ENCODE measurements around the gene ORAI3.

Gene ORAI3

GRCh38 chr16:30964574-30965226 is 15.8 kb downstream of the ORAI3 start:
- Mint-ChIP-seq H3K4me3 (no peak overlapping the region), H3K27me3 (ENCODE audit: low read depth) (no peaks in the 10 kb centered on the region), H3K36me3 (ENCODE audit: low read depth) (peaks cover 57% of the 10 kb centered on the region), H3K9me3 (no peaks in the 10 kb centered on the region), H3K4me1 (ENCODE audit: low read depth) (peaks cover 8% of the 10 kb centered on the region), H3K27ac (no peak overlapping the region)

DNA sequence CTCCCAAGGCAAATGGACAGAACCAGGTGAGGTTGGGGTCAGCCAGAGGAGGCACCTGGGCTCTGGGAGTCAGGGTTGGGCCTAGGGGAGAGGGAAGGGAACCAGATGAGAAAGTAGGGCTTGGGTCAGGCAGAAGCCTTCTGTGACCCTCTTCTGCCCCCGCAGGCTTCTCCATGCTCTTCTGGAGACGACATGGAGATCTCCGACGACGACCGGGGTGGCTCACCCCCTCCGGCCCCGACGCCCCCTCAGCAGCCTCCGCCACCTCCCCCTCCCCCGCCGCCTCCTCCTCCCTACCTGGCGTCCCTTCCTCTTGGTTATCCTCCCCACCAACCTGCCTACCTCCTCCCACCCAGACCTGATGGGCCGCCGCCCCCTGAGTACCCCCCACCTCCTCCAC is 16.6 kb downstream of the ORAI3 start:
- H3K4me3 Mint-ChIP-seq, result no peak overlapping the region
- H3K27me3 Mint-ChIP-seq (ENCODE audit: low read depth), result no peaks in the 10 kb centered on the region
- H3K4me1 Mint-ChIP-seq (ENCODE audit: low read depth), result peaks cover under 1% of the 10 kb centered on the region
- peaks cover 51% of the 10 kb centered on the region for H3K36me3 Mint-ChIP-seq (ENCODE audit: low read depth)
- H3K9me3 Mint-ChIP-seq, result no peaks in the 10 kb centered on the region
- no peak overlapping the region for H3K27ac Mint-ChIP-seq

DNA sequence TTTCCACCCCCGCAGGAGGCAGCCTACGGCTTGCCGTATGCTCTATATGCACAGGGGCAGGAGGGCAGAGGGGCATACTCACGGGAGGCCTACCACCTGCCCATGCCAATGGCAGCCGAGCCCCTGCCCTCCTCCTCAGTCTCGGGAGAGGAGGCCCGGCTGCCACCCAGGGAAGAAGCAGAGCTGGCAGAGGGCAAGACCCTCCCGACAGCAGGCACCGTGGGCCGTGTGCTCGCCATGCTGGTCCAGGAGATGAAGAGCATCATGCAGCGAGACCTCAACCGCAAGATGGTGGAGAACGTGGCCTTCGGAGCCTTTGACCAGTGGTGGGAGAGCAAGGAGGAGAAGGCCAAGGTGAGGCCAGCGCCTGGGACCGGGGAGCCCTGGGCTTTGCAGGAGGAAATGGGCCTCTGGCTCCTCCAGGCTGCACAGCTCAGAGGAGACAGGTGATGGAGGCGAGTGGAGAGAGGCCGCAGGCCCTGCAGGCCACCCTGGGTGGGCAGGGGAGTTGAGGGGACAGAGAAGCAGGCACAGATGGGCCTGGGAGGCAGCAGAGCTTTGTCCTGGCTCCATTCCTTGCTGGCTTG is 17.3 kb downstream of the ORAI3 start:
- Mint-ChIP-seq H3K36me3 (ENCODE audit: low read depth) (peaks cover 55% of the 10 kb centered on the region), H3K4me1 (ENCODE audit: low read depth) (no peaks in the 10 kb centered on the region), H3K27me3 (ENCODE audit: low read depth) (no peaks in the 10 kb centered on the region), H3K4me3 (no peak overlapping the region), H3K9me3 (no peaks in the 10 kb centered on the region), H3K27ac (no peak overlapping the region)

DNA sequence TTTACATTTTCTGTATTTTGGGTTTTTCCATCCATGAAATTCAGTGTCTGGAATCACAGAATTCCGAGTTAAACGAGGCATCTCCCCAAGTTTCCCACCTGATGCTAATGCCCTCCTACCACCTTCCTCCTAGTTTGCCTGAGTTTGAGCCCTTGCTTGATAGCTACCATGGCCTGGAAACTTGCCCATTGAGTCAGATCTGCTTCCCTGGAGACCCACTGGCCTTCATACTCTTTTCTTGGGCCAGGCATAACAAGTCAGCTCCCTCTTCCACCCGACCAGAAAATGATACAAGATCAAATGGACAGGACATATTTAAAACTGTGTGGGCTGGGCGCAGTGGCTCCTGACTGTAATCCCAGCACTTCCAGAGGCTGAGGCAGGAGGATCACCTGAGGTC is 18.9 kb downstream of the ORAI3 start:
- H3K9me3 Mint-ChIP-seq, result no peaks in the 10 kb centered on the region
- H3K36me3 Mint-ChIP-seq (ENCODE audit: low read depth), result peaks cover 58% of the 10 kb centered on the region
- H3K27me3 Mint-ChIP-seq (ENCODE audit: low read depth), result no peaks in the 10 kb centered on the region
- no peak overlapping the region for H3K27ac Mint-ChIP-seq
- peaks cover 2% of the 10 kb centered on the region for H3K4me1 Mint-ChIP-seq (ENCODE audit: low read depth)
- no peak overlapping the region for H3K4me3 Mint-ChIP-seq

GRCh38 chr16:30969246-30969842 is 20.5 kb downstream of the ORAI3 start:
- Mint-ChIP-seq H3K9me3 (no peaks in the 10 kb centered on the region), H3K27ac (no peak overlapping the region), H3K4me3 (no peak overlapping the region), H3K4me1 (ENCODE audit: low read depth) (peaks cover 2% of the 10 kb centered on the region), H3K27me3 (ENCODE audit: low read depth) (no peaks in the 10 kb centered on the region), H3K36me3 (ENCODE audit: low read depth) (peaks cover 62% of the 10 kb centered on the region)

DNA sequence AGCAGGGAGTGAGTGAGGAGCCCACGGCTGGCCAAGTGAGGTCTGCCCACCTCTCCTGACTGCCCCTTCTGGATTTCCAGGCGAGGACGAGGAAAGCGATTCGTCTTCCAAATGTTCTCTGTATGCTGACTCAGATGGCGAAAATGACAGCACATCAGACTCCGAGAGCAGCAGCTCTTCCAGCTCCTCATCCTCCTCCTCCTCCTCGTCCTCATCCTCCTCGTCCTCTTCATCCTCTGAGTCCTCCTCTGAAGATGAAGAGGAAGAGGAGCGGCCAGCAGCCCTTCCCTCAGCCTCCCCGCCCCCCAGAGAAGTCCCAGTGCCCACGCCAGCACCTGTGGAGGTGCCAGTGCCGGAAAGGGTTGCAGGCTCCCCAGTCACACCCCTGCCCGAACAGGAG is 22.4 kb downstream of the ORAI3 start:
- H3K4me1 Mint-ChIP-seq (ENCODE audit: low read depth), result peaks cover 2% of the 10 kb centered on the region
- peaks cover 61% of the 10 kb centered on the region for H3K36me3 Mint-ChIP-seq (ENCODE audit: low read depth)
- no peak overlapping the region for H3K4me3 Mint-ChIP-seq
- H3K27ac Mint-ChIP-seq, result no peak overlapping the region
- no peaks in the 10 kb centered on the region for H3K9me3 Mint-ChIP-seq
- no peaks in the 10 kb centered on the region for H3K27me3 Mint-ChIP-seq (ENCODE audit: low read depth)

DNA sequence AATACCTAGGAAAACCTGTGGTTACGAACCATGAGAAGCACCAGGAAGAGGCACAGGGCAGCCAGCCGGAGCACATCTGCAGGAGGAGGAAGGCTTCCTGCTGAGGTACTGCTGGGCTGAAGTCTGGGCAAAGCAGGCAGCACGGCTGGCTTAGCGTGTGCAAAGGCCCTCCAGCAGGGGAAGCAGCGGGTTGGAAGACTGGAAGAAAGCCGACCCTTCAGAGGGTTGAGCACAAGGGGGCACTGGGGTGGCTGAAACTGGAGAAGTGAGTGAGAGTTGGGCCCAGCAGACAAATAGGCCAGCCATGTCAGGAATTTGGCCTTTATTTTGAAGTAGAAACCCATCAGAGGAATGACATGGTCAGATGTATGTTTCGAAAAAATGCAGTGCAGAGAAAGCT is 24.0 kb downstream of the ORAI3 start:
- Mint-ChIP-seq H3K27ac (no peak overlapping the region), H3K36me3 (ENCODE audit: low read depth) (peaks cover 58% of the 10 kb centered on the region), H3K27me3 (ENCODE audit: low read depth) (no peaks in the 10 kb centered on the region), H3K4me3 (no peak overlapping the region), H3K9me3 (no peaks in the 10 kb centered on the region), H3K4me1 (ENCODE audit: low read depth) (peaks cover 2% of the 10 kb centered on the region)

DNA sequence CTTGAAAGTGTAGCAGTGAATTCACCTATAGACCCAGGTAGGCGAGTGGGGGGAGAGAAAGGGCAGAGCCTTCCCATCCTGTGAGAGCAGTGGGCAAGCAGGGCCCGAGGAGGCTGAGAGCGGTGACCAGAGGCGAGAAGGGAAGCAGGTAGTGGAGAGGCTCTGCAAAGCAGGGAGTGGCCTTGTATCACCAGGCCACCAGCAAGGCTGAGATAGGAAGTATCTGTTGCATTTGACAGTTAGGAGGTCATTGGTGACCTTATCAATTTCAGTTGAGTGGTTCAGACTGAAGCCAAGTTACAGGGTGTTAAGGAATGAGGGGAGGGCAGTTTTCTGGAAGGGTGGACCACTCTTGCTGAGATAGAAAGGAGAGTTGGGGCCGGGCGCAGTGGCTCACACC is 25.5 kb downstream of the ORAI3 start:
- Mint-ChIP-seq H3K27ac (no peak overlapping the region), H3K9me3 (no peaks in the 10 kb centered on the region), H3K27me3 (ENCODE audit: low read depth) (no peaks in the 10 kb centered on the region), H3K4me1 (ENCODE audit: low read depth) (peaks cover 2% of the 10 kb centered on the region), H3K4me3 (no peak overlapping the region), H3K36me3 (ENCODE audit: low read depth) (peaks cover 58% of the 10 kb centered on the region)

DNA sequence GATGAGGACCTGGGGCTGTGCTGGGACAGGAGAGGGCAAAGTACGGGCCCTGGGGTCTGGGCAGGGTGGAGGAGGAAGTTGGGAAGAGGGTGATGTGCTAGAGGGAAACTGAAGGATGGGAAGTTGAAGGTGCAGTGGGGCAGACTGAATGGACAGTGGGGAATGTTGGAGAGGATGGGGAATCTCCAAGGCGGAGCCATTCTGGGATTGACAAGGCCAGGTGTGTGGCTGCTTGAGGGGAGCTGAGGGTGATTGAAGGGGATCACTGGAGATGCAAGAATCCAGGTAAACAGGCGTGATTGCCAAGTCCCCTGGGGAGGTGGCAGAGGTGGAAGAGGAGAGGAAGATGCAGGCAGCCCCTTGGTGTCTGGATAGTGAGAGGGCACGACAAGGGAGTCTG is 27.6 kb downstream of the ORAI3 start:
- no peaks in the 10 kb centered on the region for H3K9me3 Mint-ChIP-seq
- H3K27ac Mint-ChIP-seq, result no peak overlapping the region
- H3K36me3 Mint-ChIP-seq (ENCODE audit: low read depth), result peaks cover 52% of the 10 kb centered on the region
- no peak overlapping the region for H3K4me3 Mint-ChIP-seq
- H3K4me1 Mint-ChIP-seq (ENCODE audit: low read depth), result peaks cover 2% of the 10 kb centered on the region
- no peaks in the 10 kb centered on the region for H3K27me3 Mint-ChIP-seq (ENCODE audit: low read depth)

DNA sequence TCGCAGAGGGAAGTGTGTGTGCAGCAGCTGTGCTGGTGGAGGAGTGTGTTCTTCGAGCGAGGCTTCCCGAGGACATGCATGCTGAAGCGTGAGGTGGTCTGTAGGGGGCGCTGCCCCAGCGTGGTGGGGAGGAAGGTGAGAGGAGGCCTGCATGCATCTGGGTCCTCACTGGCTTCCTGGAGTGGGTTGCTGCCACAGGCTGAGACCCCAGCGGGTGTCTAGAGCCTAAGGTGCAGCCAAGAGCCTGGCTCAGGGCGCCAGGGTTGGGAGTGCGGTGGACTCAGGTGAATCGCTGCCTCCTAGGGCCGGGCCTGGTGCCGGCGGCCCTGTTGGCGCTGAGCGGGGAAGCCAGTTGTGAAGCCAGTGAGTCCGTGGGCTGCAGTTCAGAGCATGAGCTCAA is 28.6 kb downstream of the ORAI3 start:
- Mint-ChIP-seq H3K27me3 (ENCODE audit: low read depth) (no peaks in the 10 kb centered on the region), H3K27ac (no peak overlapping the region), H3K4me1 (ENCODE audit: low read depth) (no peaks in the 10 kb centered on the region), H3K9me3 (no peaks in the 10 kb centered on the region), H3K36me3 (ENCODE audit: low read depth) (peaks cover 44% of the 10 kb centered on the region), H3K4me3 (no peak overlapping the region)

DNA sequence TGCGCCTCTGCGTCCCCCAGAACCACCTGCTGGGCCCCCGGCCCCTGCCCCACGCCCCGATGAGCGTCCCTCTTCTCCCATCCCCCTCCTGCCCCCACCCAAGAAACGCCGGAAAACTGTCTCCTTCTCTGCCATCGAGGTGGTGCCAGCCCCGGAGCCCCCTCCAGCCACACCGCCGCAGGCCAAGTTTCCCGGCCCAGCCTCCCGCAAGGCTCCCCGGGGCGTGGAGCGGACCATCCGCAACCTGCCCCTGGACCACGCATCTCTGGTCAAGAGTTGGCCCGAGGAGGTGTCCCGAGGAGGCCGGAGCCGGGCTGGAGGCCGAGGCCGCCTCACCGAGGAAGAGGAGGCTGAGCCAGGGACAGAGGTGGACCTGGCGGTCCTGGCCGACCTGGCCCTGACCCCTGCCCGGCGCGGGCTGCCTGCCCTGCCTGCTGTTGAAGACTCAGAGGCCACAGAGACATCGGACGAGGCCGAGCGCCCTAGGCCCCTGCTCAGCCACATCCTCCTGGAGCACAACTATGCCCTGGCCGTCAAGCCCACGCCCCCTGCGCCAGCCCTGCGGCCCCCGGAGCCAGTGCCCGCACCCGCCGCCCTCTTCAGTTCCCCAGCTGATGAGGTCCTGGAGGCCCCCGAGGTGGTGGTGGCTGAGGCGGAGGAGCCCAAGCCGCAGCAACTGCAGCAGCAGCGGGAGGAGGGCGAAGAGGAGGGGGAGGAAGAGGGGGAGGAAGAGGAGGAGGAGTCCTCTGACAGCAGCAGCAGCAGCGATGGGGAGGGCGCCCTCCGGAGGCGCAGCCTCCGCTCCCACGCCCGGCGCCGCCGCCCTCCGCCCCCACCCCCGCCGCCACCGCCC is 30.5 kb downstream of the ORAI3 start:
- peaks cover 1% of the 10 kb centered on the region for H3K4me1 Mint-ChIP-seq (ENCODE audit: low read depth)
- no peaks in the 10 kb centered on the region for H3K27me3 Mint-ChIP-seq (ENCODE audit: low read depth)

DNA sequence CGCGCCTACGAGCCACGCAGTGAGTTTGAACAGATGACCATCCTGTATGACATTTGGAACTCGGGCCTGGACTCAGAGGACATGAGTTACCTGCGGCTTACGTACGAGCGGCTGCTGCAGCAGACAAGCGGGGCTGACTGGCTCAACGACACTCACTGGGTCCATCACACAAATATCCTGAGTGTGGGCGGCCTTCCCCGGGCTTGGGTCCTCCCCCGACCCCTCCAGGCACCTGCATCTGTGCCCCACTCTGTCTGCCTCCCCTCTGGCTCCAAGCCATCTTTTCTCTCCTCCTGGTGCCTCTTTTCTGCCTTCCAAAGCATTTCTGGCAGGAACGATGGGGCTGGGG is 31.1 kb downstream of the ORAI3 start:
- peaks cover 34% of the 10 kb centered on the region for H3K36me3 Mint-ChIP-seq (ENCODE audit: low read depth)
- H3K27ac Mint-ChIP-seq, result no peak overlapping the region
- no peaks in the 10 kb centered on the region for H3K9me3 Mint-ChIP-seq

More for the DNA sequence above, 30.5 kb downstream of the ORAI3 start:
- Mint-ChIP-seq H3K9me3 (no peaks in the 10 kb centered on the region), H3K4me3 (no peak overlapping the region), H3K27ac (no peak overlapping the region), H3K36me3 (ENCODE audit: low read depth) (peaks cover 36% of the 10 kb centered on the region)

DNA sequence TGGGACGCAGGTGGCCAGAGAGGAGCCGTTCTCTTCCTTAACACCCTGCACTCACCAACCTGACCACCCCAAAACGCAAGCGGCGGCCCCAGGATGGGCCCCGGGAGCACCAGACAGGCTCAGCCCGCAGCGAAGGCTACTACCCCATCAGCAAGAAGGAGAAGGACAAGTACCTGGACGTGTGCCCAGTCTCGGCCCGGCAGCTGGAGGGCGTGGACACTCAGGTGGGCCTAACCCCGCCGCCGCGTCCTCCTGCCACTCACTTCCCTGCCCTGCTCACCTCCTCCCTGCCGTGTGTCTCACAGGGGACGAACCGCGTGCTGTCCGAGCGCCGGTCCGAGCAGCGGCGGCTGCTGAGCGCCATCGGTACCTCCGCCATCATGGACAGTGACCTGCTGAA is 31.6 kb downstream of the ORAI3 start:
- Mint-ChIP-seq H3K36me3 (ENCODE audit: low read depth) (peaks cover 34% of the 10 kb centered on the region), H3K9me3 (no peaks in the 10 kb centered on the region), H3K27ac (no peak overlapping the region), H3K27me3 (ENCODE audit: low read depth) (no peaks in the 10 kb centered on the region), H3K4me3 (no peak overlapping the region), H3K4me1 (ENCODE audit: low read depth) (peaks cover 4% of the 10 kb centered on the region)

More for the DNA sequence above, 31.1 kb downstream of the ORAI3 start:
- H3K27me3 Mint-ChIP-seq (ENCODE audit: low read depth), result no peaks in the 10 kb centered on the region
- H3K4me3 Mint-ChIP-seq, result no peak overlapping the region
- H3K4me1 Mint-ChIP-seq (ENCODE audit: low read depth), result peaks cover 1% of the 10 kb centered on the region

DNA sequence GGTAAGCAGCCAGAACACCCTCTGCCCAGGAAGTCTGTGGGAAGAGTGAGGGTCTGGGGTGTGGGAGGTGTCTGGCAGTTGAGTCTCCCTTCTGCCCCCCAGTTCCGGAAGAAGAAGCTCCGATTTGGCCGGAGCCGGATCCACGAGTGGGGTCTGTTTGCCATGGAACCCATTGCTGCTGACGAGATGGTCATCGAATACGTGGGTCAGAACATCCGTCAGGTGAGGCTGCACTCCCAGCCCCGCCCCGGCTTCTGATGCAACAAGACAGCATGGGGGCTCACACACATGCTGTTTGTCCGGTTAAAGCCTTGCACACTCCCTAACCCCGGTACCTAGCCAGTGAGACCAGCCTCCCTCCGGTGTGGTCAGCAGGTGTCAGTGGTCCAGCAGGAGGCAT is 32.1 kb downstream of the ORAI3 start:
- no peak overlapping the region for H3K27ac Mint-ChIP-seq
- no peaks in the 10 kb centered on the region for H3K9me3 Mint-ChIP-seq
- H3K36me3 Mint-ChIP-seq (ENCODE audit: low read depth), result peaks cover 30% of the 10 kb centered on the region
- no peak overlapping the region for H3K4me3 Mint-ChIP-seq
- H3K4me1 Mint-ChIP-seq (ENCODE audit: low read depth), result peaks cover 4% of the 10 kb centered on the region
- H3K27me3 Mint-ChIP-seq (ENCODE audit: low read depth), result no peaks in the 10 kb centered on the region
